ENCODE data around the gene ARMC7. TPM values are rescaled to one million over a fixed set of nuclear protein-coding genes. Genes with fewer than 3 reads are reported as not detected.

Gene ARMC7
- total and polyA plus RNA-seq, 2 donors (not counting 1 experiment from before 2014, with no cell fraction given): 3.1 to 5.9 TPM

- H2AFZ ChIP-seq (ENCODE audit: low read length): no peak overlapping the region
- TF ChIP-seq EZH2 (IDR thresholded peaks at IDR 0.05; ENCODE audit: low read length, missing control alignments): no peak
- no peak for TF ChIP-seq CTCF (conservative IDR thresholded peaks at IDR 0.05 in 1 of 2, IDR thresholded peaks at IDR 0.05 in 1 of 2; ENCODE audit: low read depth in 1 of 2, low read length in 2 of 2)
- H4K20me1 ChIP-seq (ENCODE audit: control insufficient read depth, extremely low read depth, insufficient read depth, low read length): no peaks in the 10 kb centered on the region
- no peaks in the 10 kb centered on the region for H3K9me3 ChIP-seq (ENCODE audit: control insufficient read depth, insufficient read depth, low read depth, low read length)
- H3K4me1 ChIP-seq (ENCODE audit: control insufficient read depth, extremely low read depth, insufficient read depth, low read length): peaks cover 21% of the 10 kb centered on the region
- no peak overlapping the region for H3K4me2 ChIP-seq (ENCODE audit: extremely low read depth, insufficient read depth, low read length)
- no peaks in the 10 kb centered on the region for H3K27me3 ChIP-seq (ENCODE audit: control insufficient read depth, insufficient read depth, low read length)
- no peak for DNase-seq (ENCODE audit: low read depth in 2 of 2)
- no peaks in the 10 kb centered on the region for H3K79me2 ChIP-seq (ENCODE audit: control insufficient read depth, insufficient read depth, low read length)
- no peaks in the 10 kb centered on the region for H3K36me3 ChIP-seq (ENCODE audit: control insufficient read depth, insufficient read depth, low read length)
- H3K4me3 ChIP-seq (replicated peaks in 1 of 4; ENCODE audit: control extremely low read depth in 1 of 4, insufficient read depth in 1 of 4, low read depth in 3 of 4, low read length in 4 of 4): no peak overlapping the region
- no peak overlapping the region for H3K9ac ChIP-seq (ENCODE audit: insufficient read depth, low read length)
- no peak overlapping the region for H3K27ac ChIP-seq (ENCODE audit: insufficient read depth, low read length)
These were observed 17.9 kb upstream of the ARMC7 start for GRCh38 chr17:75091855-75092327.

GRCh38 chr17:75093548-75094158 lies 16.1 kb upstream of the ARMC7 start:
- H2AFZ ChIP-seq (ENCODE audit: low read length): no peak overlapping the region
- no peaks in the 10 kb centered on the region for H3K36me3 ChIP-seq (ENCODE audit: control insufficient read depth, insufficient read depth, low read length)
- H3K4me3 ChIP-seq (replicated peaks in 1 of 4; ENCODE audit: control extremely low read depth in 1 of 4, insufficient read depth in 1 of 4, low read depth in 3 of 4, low read length in 4 of 4): no peak overlapping the region
- no peak overlapping the region for H3K9ac ChIP-seq (ENCODE audit: insufficient read depth, low read length)
- no peaks in the 10 kb centered on the region for H3K9me3 ChIP-seq (ENCODE audit: control insufficient read depth, insufficient read depth, low read depth, low read length)
- no peak overlapping the region for H3K27ac ChIP-seq (ENCODE audit: insufficient read depth, low read length)
- no peaks in the 10 kb centered on the region for H3K79me2 ChIP-seq (ENCODE audit: control insufficient read depth, insufficient read depth, low read length)
- no peak overlapping the region for H3K4me2 ChIP-seq (ENCODE audit: extremely low read depth, insufficient read depth, low read length)
- DNase-seq (ENCODE audit: low read depth in 2 of 2): no peak
- H3K4me1 ChIP-seq (ENCODE audit: control insufficient read depth, extremely low read depth, insufficient read depth, low read length): peaks cover 15% of the 10 kb centered on the region
- no peaks in the 10 kb centered on the region for H4K20me1 ChIP-seq (ENCODE audit: control insufficient read depth, extremely low read depth, insufficient read depth, low read length)
- no peak for TF ChIP-seq EZH2 (IDR thresholded peaks at IDR 0.05; ENCODE audit: low read length, missing control alignments)
- no peak for TF ChIP-seq CTCF (conservative IDR thresholded peaks at IDR 0.05 in 1 of 2, IDR thresholded peaks at IDR 0.05 in 1 of 2; ENCODE audit: low read depth in 1 of 2, low read length in 2 of 2)
- no peaks in the 10 kb centered on the region for H3K27me3 ChIP-seq (ENCODE audit: control insufficient read depth, insufficient read depth, low read length)

- H3K9me3 ChIP-seq (ENCODE audit: control insufficient read depth, insufficient read depth, low read depth, low read length): no peaks in the 10 kb centered on the region
- H4K20me1 ChIP-seq (ENCODE audit: control insufficient read depth, extremely low read depth, insufficient read depth, low read length): no peaks in the 10 kb centered on the region
- H3K36me3 ChIP-seq (ENCODE audit: control insufficient read depth, insufficient read depth, low read length): no peaks in the 10 kb centered on the region
- peaks cover 10% of the 10 kb centered on the region for H3K4me1 ChIP-seq (ENCODE audit: control insufficient read depth, extremely low read depth, insufficient read depth, low read length)
- H3K9ac ChIP-seq (ENCODE audit: insufficient read depth, low read length): no peak overlapping the region
- DNase-seq (ENCODE audit: low read depth in 2 of 2): no peak
- H3K4me2 ChIP-seq (ENCODE audit: extremely low read depth, insufficient read depth, low read length): no peak overlapping the region
- no peak overlapping the region for H3K4me3 ChIP-seq (replicated peaks in 1 of 4; ENCODE audit: control extremely low read depth in 1 of 4, insufficient read depth in 1 of 4, low read depth in 3 of 4, low read length in 4 of 4)
- H2AFZ ChIP-seq (ENCODE audit: low read length): no peak overlapping the region
- no peak overlapping the region for H3K27ac ChIP-seq (ENCODE audit: insufficient read depth, low read length)
- TF ChIP-seq EZH2 (IDR thresholded peaks at IDR 0.05; ENCODE audit: low read length, missing control alignments): no peak
- no peaks in the 10 kb centered on the region for H3K27me3 ChIP-seq (ENCODE audit: control insufficient read depth, insufficient read depth, low read length)
- no peaks in the 10 kb centered on the region for H3K79me2 ChIP-seq (ENCODE audit: control insufficient read depth, insufficient read depth, low read length)
These were observed 14.8 kb upstream of the ARMC7 start for GRCh38 chr17:75094871-75095399.
